Measurements from ENCODE around the gene BRCA1.

DNA sequence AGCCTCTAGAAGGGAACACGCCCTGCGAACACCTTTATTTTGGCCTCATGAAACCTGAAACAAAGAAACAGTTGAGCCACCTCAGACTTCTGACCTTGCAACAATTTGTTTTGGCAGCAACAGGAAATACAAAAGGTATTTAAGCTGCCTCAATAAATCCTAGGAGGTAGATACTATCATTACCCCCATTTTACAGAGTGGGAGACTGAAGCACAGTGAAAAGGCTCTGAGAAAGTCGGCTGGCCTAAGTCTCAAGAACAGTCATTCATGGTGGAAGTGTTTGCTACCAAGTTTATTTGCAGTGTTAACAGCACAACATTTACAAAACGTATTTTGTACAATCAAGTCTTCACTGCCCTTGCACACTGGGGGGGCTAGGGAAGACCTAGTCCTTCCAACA, 81.1 kb downstream of the BRCA1 start:
- TF ChIP-seq, protein P1, sequence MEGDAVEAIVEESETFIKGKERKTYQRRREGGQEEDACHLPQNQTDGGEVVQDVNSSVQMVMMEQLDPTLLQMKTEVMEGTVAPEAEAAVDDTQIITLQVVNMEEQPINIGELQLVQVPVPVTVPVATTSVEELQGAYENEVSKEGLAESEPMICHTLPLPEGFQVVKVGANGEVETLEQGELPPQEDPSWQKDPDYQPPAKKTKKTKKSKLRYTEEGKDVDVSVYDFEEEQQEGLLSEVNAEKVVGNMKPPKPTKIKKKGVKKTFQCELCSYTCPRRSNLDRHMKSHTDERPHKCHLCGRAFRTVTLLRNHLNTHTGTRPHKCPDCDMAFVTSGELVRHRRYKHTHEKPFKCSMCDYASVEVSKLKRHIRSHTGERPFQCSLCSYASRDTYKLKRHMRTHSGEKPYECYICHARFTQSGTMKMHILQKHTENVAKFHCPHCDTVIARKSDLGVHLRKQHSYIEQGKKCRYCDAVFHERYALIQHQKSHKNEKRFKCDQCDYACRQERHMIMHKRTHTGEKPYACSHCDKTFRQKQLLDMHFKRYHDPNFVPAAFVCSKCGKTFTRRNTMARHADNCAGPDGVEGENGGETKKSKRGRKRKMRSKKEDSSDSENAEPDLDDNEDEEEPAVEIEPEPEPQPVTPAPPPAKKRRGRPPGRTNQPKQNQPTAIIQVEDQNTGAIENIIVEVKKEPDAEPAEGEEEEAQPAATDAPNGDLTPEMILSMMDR (IDR thresholded peaks at IDR 0.05) = no peak
- TF ChIP-seq EZH2 (IDR thresholded peaks at IDR 0.05; ENCODE audit: borderline replicate concordance, insufficient read depth, low read depth, low read length, poor library complexity, severe bottlenecking) = no peak
